Activated CD8-positive, alpha-beta memory T cell treated with anti-CD3 and anti-CD28 coated beads for 36 hours (primary cell): ENCODE data around the gene TBL1XR1. TPM values are rescaled to one million over a fixed set of nuclear protein-coding genes. Genes with fewer than 3 reads are reported as not detected.

Experiments
- CTCF ChIA-PET: fragments of 350-600 bp; sonication (Branson Sonifier 250); formaldehyde crosslinking; loops from one replicate; lab custom pipeline; 2021; ENCODE audit warnings: antibody characterized with exemption; lab: Charles Lee
- POLR2A ChIA-PET: fragments of 350-600 bp; sonication (Branson Sonifier 250); formaldehyde crosslinking; loops from one replicate; lab custom pipeline; 2021; ENCODE audit warnings: antibody characterized with exemption; lab: Charles Lee
- total RNA-seq, 2 experiments: library from RNA; stranded (reverse); gene quantifications; one replicate each; pipeline ENCODE4 v1.2.3, GENCODE V29; 2021

The TBL1XR1 gene
- total RNA-seq, 2 experiments from 2014 or later, result 197 to 208 TPM

DNA sequence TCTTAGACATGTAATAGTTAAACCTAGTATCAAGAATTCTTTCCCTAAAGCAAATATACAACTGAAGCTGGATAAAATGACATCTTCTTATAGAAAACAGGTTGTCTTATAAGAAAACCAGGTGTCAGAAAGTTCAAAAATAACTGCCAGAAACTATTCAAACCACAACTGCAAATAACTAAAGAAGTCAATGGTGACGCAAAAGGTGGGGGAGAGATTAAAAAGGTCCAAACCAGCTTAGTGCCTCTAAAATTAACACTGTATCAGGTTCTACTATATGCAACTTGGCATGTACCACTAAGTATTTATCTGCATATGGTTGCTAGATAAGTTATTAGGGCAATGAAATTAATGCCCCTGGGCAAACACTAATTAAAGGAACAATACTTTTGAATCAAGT, 136.8 kb downstream of the TBL1XR1 start:
- ChIA-PET CTCF (no interaction called here), POLR2A (no interaction called here)

DNA sequence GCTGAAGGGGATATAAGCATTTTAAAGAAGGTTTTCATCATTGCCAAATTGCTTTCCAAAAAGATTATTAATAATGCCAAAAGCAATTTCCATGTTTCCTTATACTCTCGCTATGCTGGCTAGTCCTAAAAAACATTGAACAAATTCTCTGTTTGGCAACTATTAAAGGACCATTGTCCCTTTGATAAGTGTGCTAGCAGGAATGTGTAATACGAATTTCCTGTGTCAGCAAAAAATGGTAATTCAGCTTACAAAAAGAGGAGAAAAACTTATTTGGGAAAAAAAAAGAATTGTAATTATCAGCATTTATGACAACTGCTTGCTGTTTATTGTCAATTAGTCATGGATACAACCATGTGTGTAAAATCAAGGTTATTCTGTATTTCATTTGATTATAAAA, 138.6 kb downstream of the TBL1XR1 start:
- POLR2A ChIA-PET, result no interaction called here
- CTCF ChIA-PET, result interaction anchor here (0.5 kb wide), 1 partner anchor 116 kb away, joined by 3 read pairs; no protein-coding TSS in a partner anchor

DNA sequence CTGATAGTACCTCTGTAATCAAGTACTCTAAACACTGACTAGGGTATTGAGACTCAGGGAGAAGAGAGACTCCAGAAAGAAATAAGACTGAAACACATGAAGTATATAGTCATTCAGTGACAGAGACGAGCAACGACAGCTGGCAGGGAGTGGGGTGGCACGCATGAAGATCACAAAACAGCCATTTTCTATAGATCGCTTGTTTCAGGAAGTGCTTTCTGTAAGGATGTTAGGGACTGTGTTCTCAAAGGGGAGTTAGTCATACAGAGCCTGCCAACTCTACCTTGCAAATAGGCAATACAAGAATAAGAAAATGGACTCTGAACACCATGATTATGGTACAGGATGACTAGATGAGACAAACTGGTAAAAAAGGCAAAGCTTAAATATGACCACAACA, 139.5 kb downstream of the TBL1XR1 start:
- CTCF ChIA-PET, result no interaction called here
- POLR2A ChIA-PET, result interaction anchor here (0.5 to 0.6 kb wide), 2 partner anchors 118 to 346 kb away, joined by 5 to 7 read pairs; no protein-coding TSS in a partner anchor

DNA sequence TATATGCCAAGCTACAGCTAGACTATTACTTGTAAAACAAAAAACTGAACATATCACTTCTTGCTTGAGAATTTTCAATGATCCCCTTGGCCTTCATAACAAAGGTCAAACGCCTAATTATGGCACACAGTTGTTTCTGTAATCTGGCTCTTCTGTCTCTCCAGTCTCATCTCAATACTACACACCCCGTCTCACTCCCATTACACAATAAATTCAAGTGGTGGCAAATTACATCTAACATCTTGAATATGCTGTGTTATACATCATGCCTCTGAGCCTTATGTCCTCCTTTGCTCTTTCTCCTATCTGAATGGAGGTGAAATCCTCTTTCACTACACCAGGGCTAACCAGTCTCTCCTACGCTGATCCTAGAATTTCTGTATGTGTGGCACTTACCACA, 140.4 kb downstream of the TBL1XR1 start:
- ChIA-PET CTCF (no interaction called here), POLR2A (no interaction called here)

DNA sequence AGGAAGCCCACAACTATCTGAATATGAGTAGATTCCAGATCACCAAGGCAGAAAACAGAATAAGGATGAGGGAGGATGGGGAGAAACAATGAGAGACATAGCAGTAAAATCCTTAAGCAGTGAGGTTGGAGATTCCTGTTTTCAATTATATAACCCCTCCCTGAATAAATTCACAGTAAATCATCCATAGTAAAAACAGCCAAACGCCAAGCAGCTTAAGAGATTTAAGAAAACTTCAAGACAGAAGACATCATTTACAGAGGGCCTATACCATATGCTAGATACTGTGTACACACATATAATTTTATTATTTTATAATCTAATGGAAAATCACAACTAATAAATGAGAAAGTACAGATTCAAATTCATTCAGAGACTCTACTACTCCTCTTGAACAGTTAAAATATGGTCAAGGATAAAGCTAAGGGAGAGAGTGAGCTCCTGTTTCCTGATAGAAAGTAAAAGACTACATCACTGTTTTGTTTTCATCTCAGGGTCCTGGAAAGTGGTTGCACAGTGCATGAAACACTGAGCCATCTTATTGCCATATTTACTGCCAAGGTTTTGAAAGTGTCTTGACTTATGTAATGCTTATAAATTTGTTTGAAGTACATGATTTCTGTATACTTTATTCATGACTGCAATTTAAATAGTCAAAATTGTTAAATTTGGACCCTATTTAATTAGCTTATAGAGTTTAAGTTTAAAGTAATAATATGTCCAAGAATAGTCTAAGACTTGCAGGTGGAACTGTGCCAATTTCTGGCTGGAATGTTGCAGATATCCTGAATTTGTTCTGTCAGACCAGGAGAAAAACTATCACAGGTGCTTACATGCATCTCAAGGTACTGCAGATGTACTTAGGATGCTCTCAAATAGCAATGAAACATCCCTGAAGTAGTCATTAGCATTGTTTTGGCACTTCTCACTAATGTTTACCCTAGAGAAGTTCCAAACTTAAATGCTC, 141.4 kb downstream of the TBL1XR1 start:
- POLR2A ChIA-PET, result no interaction called here
- CTCF ChIA-PET, result no interaction called here

DNA sequence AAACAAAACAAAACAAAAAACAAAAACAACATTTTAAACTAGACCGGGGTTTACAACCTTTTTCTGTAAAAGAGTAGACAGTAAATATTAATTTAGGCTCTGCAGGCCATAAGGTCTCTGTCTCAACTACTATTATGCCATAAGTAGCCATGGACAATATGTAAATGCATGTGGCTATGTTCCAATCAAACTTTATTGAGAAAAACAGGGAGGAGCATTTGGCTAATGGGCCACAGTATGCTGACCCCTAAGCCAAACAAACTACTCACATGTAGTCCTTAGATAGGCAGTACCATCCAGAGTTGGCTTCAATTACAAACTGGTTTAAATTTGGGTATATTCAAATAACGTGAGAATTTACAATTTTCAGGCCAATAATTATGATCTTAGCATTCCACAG, 144.2 kb downstream of the TBL1XR1 start:
- ChIA-PET CTCF (no interaction called here), POLR2A (no interaction called here)

DNA sequence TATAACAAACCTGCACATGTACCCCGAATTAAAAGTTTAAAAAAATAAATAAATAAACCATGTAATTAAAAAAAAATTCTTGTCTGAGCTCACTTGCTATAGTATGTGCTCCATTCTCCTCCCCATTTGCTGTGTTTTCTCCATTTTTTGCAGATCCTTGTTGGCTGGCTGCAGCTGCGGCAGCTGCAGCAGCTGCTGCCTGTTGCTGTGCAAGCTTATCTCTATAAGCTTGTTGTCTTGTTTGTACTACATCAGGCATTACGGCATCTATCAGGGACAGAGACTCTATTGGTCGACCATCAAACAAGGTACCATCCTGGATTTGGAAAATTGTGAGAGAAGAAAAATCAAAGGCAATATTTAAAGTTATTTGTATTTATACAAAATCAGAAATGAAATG, 145.9 kb downstream of the TBL1XR1 start:
- ChIA-PET CTCF (interaction anchor here (0.9 to 1.1 kb wide), 4 partner anchors 138 to 444 kb away, joined by 3 to 4 read pairs (median 3); no protein-coding TSS in a partner anchor), POLR2A (no interaction called here)

DNA sequence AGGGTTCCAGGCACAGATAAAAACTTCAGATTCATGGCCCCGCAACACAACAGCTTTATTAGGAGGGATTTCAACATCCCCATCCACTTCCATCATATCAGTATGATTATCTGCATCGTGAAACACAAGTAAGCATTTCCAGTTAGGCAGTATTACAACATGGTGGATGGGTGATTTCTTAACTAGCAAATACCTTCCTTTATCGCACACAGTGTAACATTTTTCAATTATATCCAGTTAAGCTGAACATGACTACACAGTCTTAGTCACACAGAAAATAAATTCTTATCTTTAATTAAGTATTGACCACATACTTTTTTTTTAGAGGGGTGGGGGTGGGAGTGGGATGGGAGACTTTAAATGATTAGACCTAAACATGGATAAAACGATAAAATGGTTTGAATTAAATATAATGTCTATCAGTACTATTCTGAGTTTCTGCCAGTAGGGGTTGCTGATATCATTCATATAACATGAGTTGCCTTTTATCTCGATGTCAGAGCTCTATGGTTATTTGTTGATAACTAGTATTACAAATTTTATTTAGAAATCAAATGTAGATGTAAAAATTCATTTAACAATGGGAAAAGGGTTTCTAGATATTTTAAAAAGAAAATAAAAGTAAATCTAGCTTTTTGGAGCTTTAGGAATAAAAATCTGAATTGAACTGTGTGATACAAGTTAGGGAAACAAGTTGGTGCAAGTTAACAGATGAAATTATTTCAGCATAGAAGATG, 146.6 kb downstream of the TBL1XR1 start:
- POLR2A ChIA-PET, result interaction anchor here (0.6 kb wide), 1 partner anchor 30 kb away, joined by 7 read pairs; no protein-coding TSS in a partner anchor
- CTCF ChIA-PET, result interaction anchor here (0.9 to 1.0 kb wide), 3 partner anchors 139 to 309 kb away, joined by 3 to 4 read pairs (median 3); no protein-coding TSS in a partner anchor

DNA sequence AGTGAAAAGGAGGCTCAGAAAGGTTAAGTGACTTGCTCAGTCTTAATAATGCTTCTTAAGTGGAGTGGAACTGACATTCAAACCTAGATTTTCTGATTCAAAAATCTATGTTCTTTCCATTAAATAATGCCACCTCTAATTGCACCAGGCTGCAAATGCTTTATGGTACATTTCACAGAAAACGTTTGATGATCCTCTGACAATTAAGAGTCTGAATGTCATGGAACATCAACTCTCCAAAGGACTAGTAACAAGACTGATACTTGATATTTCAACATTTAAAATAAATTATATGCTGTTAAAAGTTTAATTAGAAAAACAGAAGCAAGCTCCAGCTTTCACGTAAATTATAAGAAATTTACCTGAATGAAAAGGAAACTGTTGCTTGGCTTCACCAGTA, 151.5 kb downstream of the TBL1XR1 start:
- CTCF ChIA-PET, result no interaction called here
- POLR2A ChIA-PET, result no interaction called here

DNA sequence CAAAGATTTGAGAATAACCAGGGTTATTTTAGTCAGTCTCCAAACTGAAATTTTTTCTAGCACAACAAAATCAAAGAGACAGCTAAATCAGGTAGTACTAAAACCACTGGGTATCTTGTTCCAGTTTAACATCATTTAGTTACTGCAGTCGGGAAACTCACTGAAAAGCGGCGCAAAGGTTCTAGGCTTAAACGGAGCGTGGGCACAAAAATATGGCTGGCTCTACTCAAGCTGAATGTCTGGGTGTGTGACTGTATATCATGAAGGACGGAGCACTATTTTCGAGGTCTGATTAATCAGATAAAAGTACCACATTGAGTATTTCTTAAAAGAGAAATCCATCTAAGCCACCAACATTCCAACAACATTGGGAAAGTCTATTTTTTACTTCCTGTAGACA, 152.1 kb downstream of the TBL1XR1 start:
- CTCF ChIA-PET, result no interaction called here

DNA sequence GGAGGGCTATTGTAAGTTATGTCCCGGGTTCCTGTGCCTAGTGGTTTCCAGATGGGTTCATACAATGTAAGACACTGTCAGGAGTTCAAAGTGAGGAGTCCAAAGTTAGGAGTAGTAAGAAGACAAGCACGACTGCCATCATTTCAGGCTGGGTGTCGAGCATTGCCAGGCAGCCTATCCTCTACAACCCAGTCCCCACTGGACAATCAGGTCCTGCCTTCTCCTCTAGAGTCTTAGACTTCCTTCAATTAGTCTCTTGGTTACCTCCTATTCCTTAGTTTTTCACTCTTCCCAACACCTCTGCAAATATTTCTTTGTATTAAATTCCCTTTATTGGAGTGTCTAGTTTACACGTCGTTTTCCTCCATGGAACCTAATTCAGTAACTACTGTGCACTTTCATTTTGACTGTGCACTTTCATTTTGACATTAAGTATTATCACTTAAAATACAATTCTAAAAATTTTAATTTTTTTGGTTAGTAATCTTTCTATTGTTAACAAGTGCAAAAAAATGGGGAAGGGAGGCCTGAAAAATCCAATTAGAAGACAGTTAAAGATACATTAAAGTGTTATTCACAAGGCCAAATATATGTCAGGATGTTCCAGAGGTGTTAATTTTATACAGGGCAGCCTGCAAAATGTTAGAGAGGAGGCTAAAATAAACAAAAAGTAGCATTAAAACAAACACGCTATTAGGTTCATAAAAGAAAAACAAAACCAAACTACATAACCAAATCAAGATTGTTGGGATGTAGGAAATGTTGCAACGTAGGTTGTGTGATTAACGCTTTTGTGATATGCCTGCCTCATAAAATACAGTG, 155.3 kb downstream of the TBL1XR1 start:
- POLR2A ChIA-PET, result no interaction called here
- CTCF ChIA-PET, result no interaction called here

More for the DNA sequence above, 152.1 kb downstream of the TBL1XR1 start:
- POLR2A ChIA-PET, result no interaction called here

DNA sequence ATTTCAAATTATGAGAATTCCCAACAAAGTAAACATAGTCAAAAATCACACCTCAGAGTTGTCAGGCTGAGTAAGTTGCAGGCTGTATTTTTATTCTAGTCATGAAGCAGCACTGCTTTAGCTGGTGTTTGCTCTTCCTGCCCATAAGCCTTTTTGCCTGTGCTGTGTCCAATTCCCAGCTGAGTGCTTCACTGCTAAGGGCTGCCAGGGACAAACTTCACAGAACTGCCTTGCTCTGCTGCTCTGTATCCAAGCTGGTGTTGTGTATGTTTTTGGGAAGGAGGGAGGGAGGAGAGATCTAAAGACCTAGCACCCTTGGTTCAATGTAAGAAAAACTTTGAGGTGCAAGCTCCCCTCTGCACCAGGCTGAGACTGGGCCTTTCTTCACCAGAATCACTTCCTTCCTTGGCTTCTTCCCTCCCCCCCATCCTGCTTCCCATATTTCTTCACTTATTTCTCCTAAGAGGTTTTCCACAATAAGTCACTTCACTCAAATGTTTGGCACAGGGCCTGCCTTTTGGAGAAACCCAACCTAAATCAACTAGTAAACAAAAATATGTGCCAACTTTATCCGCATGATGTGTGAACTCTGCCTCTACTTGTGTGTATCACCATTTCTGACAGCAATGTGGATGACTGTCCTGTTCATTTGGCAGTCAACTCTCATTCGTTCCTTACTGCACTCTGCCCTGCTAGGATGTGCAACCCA, 156.1 kb downstream of the TBL1XR1 start:
- ChIA-PET CTCF (no interaction called here), POLR2A (interaction anchor here (0.7 kb wide), 1 partner anchor 11 kb away, joined by 3 read pairs; no protein-coding TSS in a partner anchor)

DNA sequence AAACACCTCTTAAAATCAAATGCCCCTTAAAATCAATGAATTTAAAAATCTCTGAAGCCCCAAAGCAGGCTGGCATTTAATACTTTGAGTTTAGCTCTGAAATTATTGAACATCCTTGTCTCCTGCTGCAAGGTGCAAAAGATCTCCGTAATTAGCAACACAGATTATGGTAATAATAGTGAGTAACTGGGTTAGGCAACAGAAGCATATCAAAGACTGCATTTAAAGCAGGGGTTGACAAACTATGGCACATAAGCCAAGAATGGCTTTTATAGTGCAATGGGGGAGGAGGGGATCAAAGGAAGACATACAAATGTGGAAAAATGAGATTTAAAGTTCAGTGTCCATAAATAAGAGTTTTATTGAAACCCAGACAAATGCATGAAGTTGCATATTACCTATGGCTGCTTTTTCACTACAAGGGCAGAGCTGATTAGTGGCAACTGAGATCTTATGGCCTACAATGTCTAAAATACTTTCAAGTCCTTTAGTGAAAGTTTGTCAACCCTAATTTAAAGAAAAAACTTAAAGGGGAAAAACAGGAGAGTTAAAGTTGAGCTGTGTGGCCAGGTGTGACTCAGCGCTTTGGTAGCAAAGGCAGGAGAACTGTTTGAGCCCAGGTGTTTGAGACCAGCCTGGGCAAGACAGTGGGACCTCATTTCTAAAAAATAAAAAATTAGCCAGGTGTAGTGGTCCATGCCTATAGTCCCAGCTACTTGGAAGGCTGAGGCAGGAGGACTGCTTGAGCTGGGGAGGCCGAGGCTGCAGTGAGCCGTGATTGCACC, 157.6 kb downstream of the TBL1XR1 start:
- POLR2A ChIA-PET, result no interaction called here
- CTCF ChIA-PET, result no interaction called here

DNA sequence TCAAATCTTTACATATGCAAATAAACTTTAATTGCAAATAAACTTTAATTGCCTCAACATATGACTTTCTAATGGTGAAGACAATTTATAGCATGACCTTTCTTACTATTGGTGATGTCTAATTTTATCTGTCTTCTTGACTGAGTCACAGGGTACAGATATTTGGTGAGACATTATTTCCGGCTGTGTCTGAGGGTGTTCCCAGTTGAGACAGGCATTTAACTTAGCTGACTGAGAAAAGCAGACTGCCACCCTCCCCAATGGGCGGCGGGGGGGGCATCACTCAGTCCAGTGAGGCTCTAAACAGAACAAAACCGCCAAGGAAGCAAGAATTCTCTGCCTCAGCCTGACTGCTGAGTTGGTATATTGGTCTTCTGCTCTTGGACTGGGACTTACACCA, 160.0 kb downstream of the TBL1XR1 start:
- ChIA-PET POLR2A (no interaction called here), CTCF (no interaction called here)

DNA sequence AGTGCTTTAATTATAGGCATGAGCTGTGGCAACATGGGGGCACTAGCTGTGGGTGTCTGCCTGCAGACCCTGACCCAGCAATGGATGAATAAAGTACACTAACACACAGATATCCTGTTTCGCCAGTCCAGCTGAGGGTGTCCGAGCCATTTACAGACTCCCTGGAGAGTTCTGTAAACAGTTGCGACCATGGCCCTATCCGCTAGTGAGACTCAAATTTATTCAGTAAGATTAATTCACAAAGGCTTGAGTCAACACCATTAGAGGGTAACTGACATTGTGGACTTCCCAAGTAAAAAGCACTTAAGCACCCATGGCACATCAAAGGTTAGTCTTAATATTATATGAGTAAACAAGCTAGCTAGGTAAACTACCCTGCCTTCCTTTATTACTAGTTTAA, 161.6 kb downstream of the TBL1XR1 start:
- ChIA-PET POLR2A (no interaction called here), CTCF (interaction anchor here (0.7 kb wide), 1 partner anchor 741 kb away, joined by 3 read pairs; no protein-coding TSS in a partner anchor)

DNA sequence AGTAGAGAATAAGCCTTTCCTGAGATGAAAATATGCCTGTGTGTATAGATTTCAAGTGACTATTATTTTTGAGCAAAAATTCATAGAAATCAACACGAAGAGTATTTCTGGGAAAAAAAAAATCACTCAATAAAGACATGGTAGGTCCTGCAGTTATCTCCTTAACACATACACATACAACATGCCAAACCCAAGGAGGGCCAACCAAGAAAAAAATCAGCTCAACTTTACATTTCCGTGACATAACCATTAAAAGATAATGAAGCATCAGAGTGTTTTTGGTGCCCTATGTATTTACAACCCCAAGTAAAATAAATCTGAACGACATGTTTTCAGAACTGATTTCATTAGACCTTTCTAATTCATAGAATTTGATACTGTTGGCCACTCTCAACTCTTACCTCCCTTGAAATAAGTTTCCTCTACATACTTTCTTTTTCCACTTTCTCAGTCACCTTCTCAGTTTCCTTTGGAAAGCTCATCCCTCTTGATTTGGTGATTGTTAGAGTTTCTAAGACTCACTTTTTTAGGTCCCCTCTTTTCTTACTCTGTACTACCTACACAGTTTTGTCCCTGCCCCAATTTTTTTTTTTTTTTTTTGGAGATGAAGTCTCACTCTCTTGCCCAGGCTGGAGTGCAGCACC, 162.3 kb downstream of the TBL1XR1 start:
- CTCF ChIA-PET, result interaction anchor here (0.7 kb wide), 1 partner anchor 742 kb away, joined by 3 read pairs; no protein-coding TSS in a partner anchor
- POLR2A ChIA-PET, result no interaction called here
